IMR-90 (cell line): ENCODE data around the gene PLEKHG7. TPM values are rescaled to one million over a fixed set of nuclear protein-coding genes. Genes with fewer than 3 reads are reported as not detected.

ENCODE experiments used
- ATAC-seq: fragments of 200-7000 bp; cut with Tn5 transposase; 2 replicates; pipeline ENCODE4 v1.9.1; 2020; ENCODE audit warnings: low read depth, mild to moderate bottlenecking, moderate library complexity
- BruUV-seq: library from RNA; stranded (reverse); fragments of 400-500 nt; replicated peaks from 2 replicates; lab custom pipeline; 2021; lab: Mats Ljungman, UMichigan
- CTCF ChIA-PET: fragments of 300-600 bp; formaldehyde crosslinking; extraction: SDS; loops from one replicate; lab custom pipeline; 2021; ENCODE audit warnings: antibody characterized with exemption; lab: Yijun Ruan, JAX
- POLR2A ChIA-PET: fragments of 300-600 bp; sonication (Branson Sonifier 250); formaldehyde crosslinking; loops from one replicate; lab custom pipeline; 2022; ENCODE audit warnings: antibody characterized with exemption; ENCODE audit not compliant: unreplicated experiment; lab: Charles Lee
- DNase-seq: peaks from one replicate; pipeline ENCODE4 v3.0.0; 2013
- H2AFZ ChIP-seq: replicated peaks from 2 replicates; pipeline ENCODE3; 2013; ENCODE audit warnings: low read length, mild to moderate bottlenecking; ENCODE audit not compliant: poor library complexity
- H2AK5ac ChIP-seq: 2 replicates; pipeline ENCODE4 v1.6.1; 2013; ENCODE audit warnings: low read depth, low read length, inconsistent platforms
- H2AK9ac ChIP-seq: replicated peaks from 2 replicates; pipeline ENCODE3; 2013; ENCODE audit warnings: mild to moderate bottlenecking, low read depth, low read length, moderate library complexity; ENCODE audit not compliant: poor library complexity
- H2BK120ac ChIP-seq: 2 replicates; pipeline ENCODE4 v1.6.1; 2013; ENCODE audit warnings: low read depth, low read length, inconsistent platforms
- H2BK15ac ChIP-seq: 3 replicates; pipeline ENCODE4 v1.6.1; 2013; ENCODE audit warnings: low read depth, low read length, inconsistent platforms
- H2BK20ac ChIP-seq: 2 replicates; pipeline ENCODE4 v1.6.1; 2013; ENCODE audit warnings: low read depth, mild to moderate bottlenecking, inconsistent platforms, low read length, moderate library complexity
- H2BK5ac ChIP-seq: 2 replicates; pipeline ENCODE4 v1.6.1; 2013; ENCODE audit warnings: mild to moderate bottlenecking, low read depth, low read length, inconsistent platforms; ENCODE audit not compliant: poor library complexity, severe bottlenecking
- H3K14ac ChIP-seq: replicated peaks from 2 replicates; pipeline ENCODE4 v1.6.1; 2013; ENCODE audit warnings: low read depth, low read length, inconsistent platforms
- H3K18ac ChIP-seq: 2 replicates; pipeline ENCODE4 v1.6.1; 2013; ENCODE audit warnings: low read depth, low read length, control low read depth
- H3K23ac ChIP-seq: 2 replicates; pipeline ENCODE4 v1.6.1; 2013; ENCODE audit warnings: low read depth, low read length, inconsistent platforms
- H3K27ac ChIP-seq: 2 replicates; pipeline ENCODE4 v1.5.1; 2013; ENCODE audit warnings: mild to moderate bottlenecking, control low read depth, low read length; ENCODE audit not compliant: insufficient read depth
- H3K27me3 ChIP-seq: 2 replicates; pipeline ENCODE4 v1.6.1; 2013; ENCODE audit warnings: low read length; ENCODE audit not compliant: control insufficient read depth, insufficient read depth
- H3K36me3 ChIP-seq: 2 replicates; pipeline ENCODE4 v1.6.1; 2013; ENCODE audit warnings: low read length, mixed read lengths; ENCODE audit not compliant: control insufficient read depth, insufficient read depth
- H3K4ac ChIP-seq: 2 replicates; pipeline ENCODE4 v1.6.1; 2013; ENCODE audit warnings: low read depth, low read length, inconsistent platforms
- H3K4me1 ChIP-seq: 2 replicates; pipeline ENCODE4 v1.6.1; 2013; ENCODE audit warnings: low read length, mixed read lengths; ENCODE audit not compliant: control insufficient read depth, insufficient read depth
- H3K4me2 ChIP-seq: 2 replicates; pipeline ENCODE4 v1.6.1; 2013; ENCODE audit warnings: low read depth, mild to moderate bottlenecking, control low read depth, low read length, moderate library complexity
- H3K4me3 ChIP-seq: 2 replicates; pipeline ENCODE4 v1.5.1; 2013; ENCODE audit warnings: low read depth, mild to moderate bottlenecking, control low read depth, low read length, moderate library complexity; ENCODE audit not compliant: insufficient read depth
- H3K56ac ChIP-seq: 2 replicates; pipeline ENCODE4 v1.6.1; 2013; ENCODE audit warnings: low read length, inconsistent platforms; ENCODE audit not compliant: insufficient read depth; ENCODE audit errors: extremely low read depth
- H3K79me1 ChIP-seq, 2 experiments: 2 replicates each; pipeline ENCODE4 v1.6.1; 2013; ENCODE audit warnings: low read length in 2 of 2, inconsistent platforms in 1 of 2, low read depth in 1 of 2
- H3K9ac ChIP-seq: 2 replicates; pipeline ENCODE4 v1.6.1; 2013; ENCODE audit warnings: low read depth, low read length, control low read depth
- H3K9me1 ChIP-seq: 2 replicates; pipeline ENCODE4 v1.6.1; 2013; ENCODE audit warnings: low read length, inconsistent platforms; ENCODE audit not compliant: insufficient read depth
- H3K9me3 ChIP-seq: 2 replicates; pipeline ENCODE4 v1.6.1; 2013; ENCODE audit warnings: low read length; ENCODE audit not compliant: control insufficient read depth, insufficient read depth
- H4K20me1 ChIP-seq: 2 replicates; pipeline ENCODE4 v1.6.1; 2013; ENCODE audit warnings: low read length, inconsistent platforms; ENCODE audit not compliant: insufficient read depth
- H4K5ac ChIP-seq: 2 replicates; pipeline ENCODE4 v1.6.1; 2013; ENCODE audit warnings: mild to moderate bottlenecking, low read depth, low read length, control low read depth
- H4K8ac ChIP-seq, 2 experiments: 2 replicates each; pipeline ENCODE4 v1.6.1; 2013; ENCODE audit warnings: low read depth in 2 of 2, low read length in 2 of 2, control low read depth in 1 of 2, inconsistent platforms in 1 of 2
- H4K91ac ChIP-seq: 2 replicates; pipeline ENCODE4 v1.6.1; 2013; ENCODE audit warnings: low read depth, low read length, inconsistent platforms; ENCODE audit not compliant: insufficient read depth
- CTCF ChIP-seq: conservative IDR thresholded peaks from 2 replicates; pipeline ENCODE4 v1.5.1; 2012; ENCODE audit warnings: mild to moderate bottlenecking, low read depth, low read length, improper control_type of control experiment
- MAFK ChIP-seq: IDR thresholded peaks from 2 replicates; pipeline ENCODE4 v1.6.1; 2012; ENCODE audit warnings: low read depth, low read length, improper control_type of control experiment
- POLR2A ChIP-seq: IDR thresholded peaks from 2 replicates; pipeline ENCODE4 v1.6.1; 2012; ENCODE audit warnings: mild to moderate bottlenecking, low read depth, low read length
- WGBS, 2 experiments: methylation state at CpG; one replicate each; pipeline versions ENCODE4 v1.1.5 to v1.1.7; 2013; ENCODE audit warnings: missing lambda C conversion rate in 2 of 2; ENCODE audit not compliant: insufficient read length in 1 of 2; ENCODE audit errors: extremely low coverage in 2 of 2; 5-methylcytosine and 5-hydroxymethylcytosine counted together
- dilution Hi-C: fragments of 300-500 bp; cut with HindIII; formaldehyde crosslinking; loops from one replicate; pipeline ENCODE4 v1.14.3; 2018; ENCODE audit warnings: low sequenced_read_pairs; ENCODE audit not compliant: unreplicated experiment
- in situ Hi-C: fragments of 300-500 bp; cut with MboI; formaldehyde crosslinking; loops from 3 replicates; pipeline ENCODE4 v1.14.3; 2019; ENCODE audit warnings: low sequenced_read_pairs, inconsistent platforms, mixed read lengths
- intact Hi-C: fragments of 100-400 bp; cut with micrococcal nuclease; formaldehyde crosslinking; loops from 2 replicates; pipeline ENCODE4 v1.10.0; 2022
- polyA plus RNA-seq, 3 experiments: library from polyadenylated mRNA; depleted of rRNA; stranded (reverse); fragments of >200 nt; gene quantifications; 2 replicates each; pipeline ENCODE4 v1.2.3, GENCODE V29; 2012; ENCODE audit warnings: low replicate concordance in 1 of 3
- total RNA-seq: library from RNA; depleted of rRNA; stranded (reverse); fragments of >200 nt; gene quantifications from 2 replicates; pipeline ENCODE4 v1.2.3, GENCODE V29; 2012
- TF ChIP-seq, protein P1 (sequence below): fragments of 150-350 bp; IDR thresholded peaks from 2 replicates; pipeline ENCODE4 v1.6.1; 2017; ENCODE audit warnings: mild to moderate bottlenecking, antibody characterized with exemption, low read length, low read depth

Gene PLEKHG7
- total and polyA plus RNA-seq, 2 of the 4 experiments (the other 2 are of a cell fraction) = not detected

GRCh38 chr12:92769124-92769901 lies 66.5 kb downstream of the PLEKHG7 start (continued):
- no peak for TF ChIP-seq POLR2A

GRCh38 chr12:92771001-92771400 lies 68.2 kb downstream of the PLEKHG7 start:
- H3K27ac ChIP-seq = no peak overlapping the region
- H2BK5ac ChIP-seq = no peak overlapping the region
- no peak overlapping the region for H2AK9ac ChIP-seq
- no peak overlapping the region for H3K14ac ChIP-seq
- ChIA-PET POLR2A (no interaction called here), CTCF (no interaction called here)
- no peak overlapping the region for H2BK15ac ChIP-seq
- H3K9ac ChIP-seq = no peak overlapping the region
- H4K20me1 ChIP-seq = no peaks in the 10 kb centered on the region
- H3K9me1 ChIP-seq = no peaks in the 10 kb centered on the region
- no peak overlapping the region for H3K56ac ChIP-seq
- H4K91ac ChIP-seq = no peak overlapping the region
- TF ChIP-seq MAFK (no peak), CTCF (no peak)
- TF ChIP-seq, protein P1, sequence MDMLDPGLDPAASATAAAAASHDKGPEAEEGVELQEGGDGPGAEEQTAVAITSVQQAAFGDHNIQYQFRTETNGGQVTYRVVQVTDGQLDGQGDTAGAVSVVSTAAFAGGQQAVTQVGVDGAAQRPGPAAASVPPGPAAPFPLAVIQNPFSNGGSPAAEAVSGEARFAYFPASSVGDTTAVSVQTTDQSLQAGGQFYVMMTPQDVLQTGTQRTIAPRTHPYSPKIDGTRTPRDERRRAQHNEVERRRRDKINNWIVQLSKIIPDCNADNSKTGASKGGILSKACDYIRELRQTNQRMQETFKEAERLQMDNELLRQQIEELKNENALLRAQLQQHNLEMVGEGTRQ = no peak
- no peak overlapping the region for H3K4me2 ChIP-seq
- no peak overlapping the region for H2BK120ac ChIP-seq
- ATAC-seq = no peak
- no peak overlapping the region for H4K8ac ChIP-seq
- H3K79me1 ChIP-seq = no peaks in the 10 kb centered on the region; a peak in 1 of 4 replicates
- no peak overlapping the region for H3K4me3 ChIP-seq
- no peak overlapping the region for H2AFZ ChIP-seq
- BruUV-seq = no TSS peak
- dilution Hi-C loops (no loop called here), intact Hi-C loops (no loop called here), in situ Hi-C loops (no loop called here)
- H2AK5ac ChIP-seq = no peak overlapping the region
- H3K36me3 ChIP-seq = peaks cover 1% of the 10 kb centered on the region
- H2BK20ac ChIP-seq = no peak overlapping the region
- H3K23ac ChIP-seq = no peak overlapping the region
- no peak for DNase-seq
- H3K4me1 ChIP-seq = peaks cover 3% of the 10 kb centered on the region
- H4K5ac ChIP-seq = no peak overlapping the region
- H3K18ac ChIP-seq = no peak overlapping the region
- WGBS, 2 experiments = no CpG with 5 or more reads among the region's 1 CpG
- no peaks in the 10 kb centered on the region for H3K27me3 ChIP-seq
- H3K9me3 ChIP-seq = no peaks in the 10 kb centered on the region
- no peak overlapping the region for H3K4ac ChIP-seq
